BJ (cell line): ENCODE data around the gene ZC3HAV1. TPM values are rescaled to one million over a fixed set of nuclear protein-coding genes. Genes with fewer than 3 reads are reported as not detected.

Experiments
- CTCF ChIA-PET: fragments of 350-600 bp; formaldehyde crosslinking; extraction: SDS; loops from one replicate; lab custom pipeline; 2021; ENCODE audit warnings: antibody characterized with exemption, inconsistent platforms; lab: Yijun Ruan, JAX
- POLR2A ChIA-PET: fragments of 300-600 bp; sonication (Branson Sonifier 250); formaldehyde crosslinking; extraction: SDS; loops from one replicate; lab custom pipeline; 2021; ENCODE audit warnings: antibody characterized with exemption; lab: Charles Lee
- DNase-seq: peaks from one replicate; pipeline ENCODE4 v3.0.0-alpha.2; 2011; ENCODE audit warnings: low read depth
- H3K27me3 ChIP-seq: 2 replicates; pipeline ENCODE4 v1.6.0; 2011; ENCODE audit warnings: low read length; ENCODE audit not compliant: control insufficient read depth, insufficient read depth
- H3K36me3 ChIP-seq: 2 replicates; pipeline ENCODE4 v1.5.1; 2011; ENCODE audit warnings: low read length; ENCODE audit not compliant: control insufficient read depth, insufficient read depth
- H3K4me3 ChIP-seq: 2 replicates; pipeline ENCODE4 v1.5.1; 2011; ENCODE audit warnings: low read depth, mild to moderate bottlenecking, control low read depth, low read length
- polyA plus RNA-seq: library from polyadenylated mRNA; depleted of rRNA; stranded (reverse); fragments of >200 nt; gene quantifications from 2 replicates; pipeline ENCODE4 v1.2.3, GENCODE V29; 2011
- TF ChIP-seq, protein P1 (sequence below): IDR thresholded peaks from 2 replicates; pipeline ENCODE4 v1.5.1; 2011; ENCODE audit warnings: low read depth, mild to moderate bottlenecking, control low read depth, inconsistent platforms, low read length, moderate library complexity; ENCODE audit not compliant: insufficient read depth

The ZC3HAV1 gene
- polyA plus RNA-seq, 1 experiment, result 21.7 TPM

DNA sequence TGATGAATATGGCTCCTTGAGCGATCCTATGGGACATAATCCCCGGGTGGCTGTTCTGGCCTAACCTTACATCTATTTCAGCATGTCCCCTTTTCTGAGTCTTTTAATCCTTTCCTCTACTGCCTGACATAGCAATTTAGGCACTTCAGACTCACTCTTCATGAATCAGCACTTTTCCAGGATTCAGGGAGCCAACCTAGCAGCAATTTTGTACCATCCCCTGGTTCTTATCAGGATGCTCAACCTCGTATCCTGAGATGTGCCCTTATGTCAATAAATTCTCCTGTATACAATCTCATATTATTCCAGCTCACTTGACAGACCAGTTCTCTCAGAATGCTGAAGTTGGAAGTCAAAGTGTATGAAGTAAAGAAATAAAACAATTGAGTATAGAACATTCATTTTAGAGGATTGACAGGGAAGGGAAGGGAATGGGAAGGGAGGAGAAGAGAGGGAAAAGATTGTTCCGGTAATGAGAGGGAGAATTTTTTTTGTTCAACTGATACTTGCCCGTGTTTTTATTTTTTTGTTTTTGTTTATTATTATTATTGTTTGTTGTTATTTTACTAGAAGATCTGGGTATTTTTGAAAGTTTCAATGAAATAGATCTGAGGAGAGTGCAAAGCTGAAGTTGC lies 8.2 kb upstream of the ZC3HAV1 start:
- Histone ChIP-seq H3K36me3 (no peaks in the 10 kb centered on the region), H3K4me3 (no peak overlapping the region), H3K27me3 (no peaks in the 10 kb centered on the region; the same call in 1 of the 2 replicates)
- TF ChIP-seq, protein P1, sequence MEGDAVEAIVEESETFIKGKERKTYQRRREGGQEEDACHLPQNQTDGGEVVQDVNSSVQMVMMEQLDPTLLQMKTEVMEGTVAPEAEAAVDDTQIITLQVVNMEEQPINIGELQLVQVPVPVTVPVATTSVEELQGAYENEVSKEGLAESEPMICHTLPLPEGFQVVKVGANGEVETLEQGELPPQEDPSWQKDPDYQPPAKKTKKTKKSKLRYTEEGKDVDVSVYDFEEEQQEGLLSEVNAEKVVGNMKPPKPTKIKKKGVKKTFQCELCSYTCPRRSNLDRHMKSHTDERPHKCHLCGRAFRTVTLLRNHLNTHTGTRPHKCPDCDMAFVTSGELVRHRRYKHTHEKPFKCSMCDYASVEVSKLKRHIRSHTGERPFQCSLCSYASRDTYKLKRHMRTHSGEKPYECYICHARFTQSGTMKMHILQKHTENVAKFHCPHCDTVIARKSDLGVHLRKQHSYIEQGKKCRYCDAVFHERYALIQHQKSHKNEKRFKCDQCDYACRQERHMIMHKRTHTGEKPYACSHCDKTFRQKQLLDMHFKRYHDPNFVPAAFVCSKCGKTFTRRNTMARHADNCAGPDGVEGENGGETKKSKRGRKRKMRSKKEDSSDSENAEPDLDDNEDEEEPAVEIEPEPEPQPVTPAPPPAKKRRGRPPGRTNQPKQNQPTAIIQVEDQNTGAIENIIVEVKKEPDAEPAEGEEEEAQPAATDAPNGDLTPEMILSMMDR, result no peak
- ChIA-PET CTCF (no interaction called here), POLR2A (no interaction called here)
- no peak for DNase-seq

DNA sequence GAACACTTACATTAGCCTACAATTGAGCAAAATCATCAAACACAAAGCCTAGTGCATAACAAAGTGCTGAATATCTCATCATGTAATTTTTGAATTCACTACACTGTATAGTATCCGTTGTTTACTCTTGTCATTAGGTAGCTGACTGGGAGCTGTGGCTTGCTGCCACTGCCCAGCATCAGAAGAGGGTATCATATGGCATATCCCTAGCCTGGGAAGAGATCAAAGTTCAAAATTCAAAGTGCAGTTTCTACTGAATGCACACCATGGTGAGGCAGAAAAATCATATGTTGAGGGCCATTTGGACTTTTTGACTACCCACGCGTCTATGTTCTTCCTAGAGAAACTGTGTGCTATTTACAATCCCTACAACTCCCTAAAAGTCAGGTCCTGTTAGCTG lies 7.5 kb upstream of the ZC3HAV1 start:
- DNase-seq, result no peak
- POLR2A ChIA-PET, result no interaction called here
- CTCF ChIA-PET, result no interaction called here
- H3K4me3 ChIP-seq, result no peak overlapping the region
- TF ChIP-seq, protein P1, result no peak
- no peaks in the 10 kb centered on the region; the same call in 1 of the 2 replicates for H3K27me3 ChIP-seq
- no peaks in the 10 kb centered on the region for H3K36me3 ChIP-seq

DNA sequence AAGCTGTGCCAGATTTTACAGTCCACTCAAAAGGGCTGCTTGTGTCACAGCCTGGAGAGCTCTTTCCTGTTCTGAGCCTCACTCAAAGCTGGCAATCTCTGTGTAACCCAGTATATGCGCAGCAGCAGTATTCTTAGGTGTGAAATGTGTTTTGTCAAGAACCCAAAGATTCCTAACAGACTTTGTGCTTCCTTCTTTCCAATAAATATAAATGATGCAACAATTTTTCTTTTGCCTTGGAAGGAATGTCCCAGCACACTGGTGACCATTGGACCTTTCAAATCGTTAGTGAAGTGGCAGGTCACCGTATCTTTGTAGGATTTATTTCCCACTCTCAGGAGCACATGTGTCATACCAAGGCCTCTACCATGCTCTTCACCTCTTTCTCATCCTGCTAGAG lies 5.6 kb upstream of the ZC3HAV1 start:
- DNase-seq, result no peak
- Histone ChIP-seq H3K36me3 (no peaks in the 10 kb centered on the region), H3K27me3 (no peaks in the 10 kb centered on the region; the same call in 1 of the 2 replicates), H3K4me3 (no peak overlapping the region)
- ChIA-PET CTCF (interaction anchor here (0.6 to 1.2 kb wide), 2 partner anchors 8 to 13 kb away, joined by 3 read pairs; no protein-coding TSS in a partner anchor), POLR2A (no interaction called here)
- TF ChIP-seq, protein P1, result no peak

DNA sequence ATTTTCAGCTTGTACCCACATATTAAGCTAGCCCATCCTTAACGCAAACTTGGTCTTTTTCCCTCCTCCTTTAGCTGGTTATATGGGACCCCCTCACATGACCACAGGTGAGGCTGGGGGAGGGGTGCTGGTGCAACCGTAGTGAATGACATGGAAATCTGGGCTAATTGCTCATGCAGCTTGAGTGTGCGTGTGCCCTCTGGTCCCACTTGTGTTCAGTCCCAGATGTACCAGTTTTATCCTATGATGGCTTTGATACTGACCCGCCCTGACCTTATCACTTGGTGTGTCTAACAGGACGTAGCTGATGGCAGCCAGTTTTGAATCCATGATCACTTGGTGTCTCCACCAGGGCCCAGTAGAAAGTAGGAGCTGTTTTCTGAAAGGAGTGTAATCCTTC lies 5.1 kb upstream of the ZC3HAV1 start:
- Histone ChIP-seq H3K4me3 (no peak overlapping the region), H3K27me3 (no peaks in the 10 kb centered on the region; the same call in 1 of the 2 replicates), H3K36me3 (no peaks in the 10 kb centered on the region)
- TF ChIP-seq, protein P1, result no peak
- CTCF ChIA-PET, result interaction anchor here (0.6 to 1.3 kb wide), 3 partner anchors 8 to 20 kb away, joined by 3 to 5 read pairs (median 3); no protein-coding TSS in a partner anchor
- POLR2A ChIA-PET, result no interaction called here
- DNase-seq, result no peak

DNA sequence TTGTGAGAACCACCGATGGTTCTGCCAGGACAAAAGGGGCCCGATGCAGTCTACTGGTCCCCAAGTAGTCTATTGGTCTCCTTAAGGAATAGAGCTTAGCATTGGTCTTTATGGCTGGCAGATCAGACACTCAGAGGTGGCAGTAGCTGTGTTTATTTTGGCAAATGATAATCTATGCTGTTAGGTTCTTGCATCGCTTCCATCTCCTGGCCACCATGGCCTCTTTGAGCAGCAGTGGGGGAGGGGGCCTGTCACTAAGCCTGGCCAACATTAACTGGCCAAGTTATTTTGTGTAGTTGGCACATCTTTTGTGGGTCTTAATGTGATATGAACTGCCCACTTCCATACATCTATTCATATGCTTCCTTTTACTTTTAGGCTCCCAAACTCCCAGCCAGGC lies 4.5 kb upstream of the ZC3HAV1 start:
- TF ChIP-seq, protein P1, result no peak
- H3K4me3 ChIP-seq, result no peak overlapping the region
- no peak for DNase-seq
- no peaks in the 10 kb centered on the region for H3K36me3 ChIP-seq
- no peaks in the 10 kb centered on the region; the same call in 1 of the 2 replicates for H3K27me3 ChIP-seq
- POLR2A ChIA-PET, result no interaction called here
- CTCF ChIA-PET, result interaction anchor here (1.2 to 1.3 kb wide), 2 partner anchors 9 to 20 kb away, joined by 3 to 5 read pairs; no protein-coding TSS in a partner anchor
